ENCODE measurements around the gene SYT4.

GRCh38 chr18:43265465-43265864 lies 11.8 kb downstream of the SYT4 start:
- TF ChIP-seq POLR2AphosphoS5 (IDR thresholded peaks at IDR 0.05), result no peak
- no peak for TF ChIP-seq POLR2A (IDR thresholded peaks at IDR 0.05)
